MM.1S (cell line): Measurements from ENCODE around the gene VGLL4.

ENCODE experiments used
- DNase-seq: peaks from one replicate; pipeline ENCODE4 v3.0.0-alpha.2; 2015
- H2AFZ ChIP-seq: fragments of 300-600 bp; sonication (generic); 2 replicates; pipeline ENCODE4 v1.6.0; 2016; ENCODE audit warnings: antibody characterized with exemption, low read length
- H3F3A ChIP-seq: fragments of 300-600 bp; sonication (generic); 2 replicates; pipeline ENCODE4 v1.6.1; 2016; ENCODE audit warnings: mild to moderate bottlenecking, antibody characterized with exemption, low read length, moderate library complexity, mixed read lengths; ENCODE audit not compliant: insufficient read depth
- H3K27ac ChIP-seq: fragments of 300-600 bp; sonication (generic); 2 replicates; pipeline ENCODE4 v1.5.1; 2016; ENCODE audit warnings: mild to moderate bottlenecking, low read length
- H3K27me3 ChIP-seq: fragments of 300-600 bp; sonication (generic); replicated peaks from 2 replicates; pipeline ENCODE4 v1.6.0; 2016; ENCODE audit warnings: low read length; ENCODE audit not compliant: insufficient read depth
- H3K36me3 ChIP-seq: fragments of 300-600 bp; sonication (generic); replicated peaks from 2 replicates; pipeline ENCODE4 v1.6.1; 2016; ENCODE audit warnings: mild to moderate bottlenecking, low read length, mixed read lengths; ENCODE audit not compliant: insufficient read depth
- H3K4me1 ChIP-seq: fragments of 300-600 bp; sonication (generic); 2 replicates; pipeline ENCODE4 v1.6.1; 2016; ENCODE audit warnings: low read length, mixed read lengths
- H3K4me2 ChIP-seq: fragments of 300-600 bp; sonication (generic); 2 replicates; pipeline ENCODE4 v1.6.0; 2016; ENCODE audit warnings: low read depth, low read length
- H3K4me3 ChIP-seq: fragments of 300-600 bp; sonication (generic); 2 replicates; pipeline ENCODE4 v1.5.1; 2016; ENCODE audit warnings: low read length, mixed read lengths
- H3K79me2 ChIP-seq: fragments of 300-600 bp; sonication (generic); 2 replicates; pipeline ENCODE4 v1.6.1; 2016; ENCODE audit warnings: mixed run types, low read length, mixed read lengths
- H3K9ac ChIP-seq: fragments of 300-600 bp; sonication (generic); 2 replicates; pipeline ENCODE4 v1.6.1; 2016; ENCODE audit warnings: low read length, mixed read lengths
- H3K9me2 ChIP-seq: fragments of 300-600 bp; sonication (generic); replicated peaks from 2 replicates; pipeline ENCODE4 v1.6.1; 2016; ENCODE audit warnings: mild to moderate bottlenecking, low read length, mixed read lengths; ENCODE audit not compliant: insufficient read depth
- H3K9me3 ChIP-seq: fragments of 300-600 bp; sonication (generic); replicated peaks from 2 replicates; pipeline ENCODE4 v1.6.1; 2016; ENCODE audit warnings: mild to moderate bottlenecking, low read length, mixed read lengths; ENCODE audit not compliant: insufficient read depth
- H4K20me1 ChIP-seq: fragments of 300-600 bp; sonication (generic); 2 replicates; pipeline ENCODE4 v1.6.1; 2016; ENCODE audit warnings: mild to moderate bottlenecking, low read length, moderate library complexity, mixed read lengths; ENCODE audit not compliant: insufficient read depth
- CTCF ChIP-seq: fragments of 300-600 bp; sonication (generic); IDR thresholded peaks from 2 replicates; pipeline ENCODE4 v1.5.1; 2016; ENCODE audit warnings: antibody characterized with exemption, low read length, mixed read lengths
- EZH2 ChIP-seq: fragments of 300-600 bp; sonication (generic); optimal IDR thresholded peaks from 2 replicates; pipeline ENCODE3; 2017; ENCODE audit warnings: low read depth, mild to moderate bottlenecking, antibody characterized with exemption, low read length, mixed read lengths
- EZH2phosphoT487 ChIP-seq: fragments of 300-600 bp; sonication (generic); IDR thresholded peaks from 2 replicates; pipeline ENCODE4 v1.6.1; 2018; ENCODE audit warnings: antibody characterized with exemption, low read length

VGLL4 gene

GRCh38 chr3:11544412-11545181 is 99.1 kb downstream of the VGLL4 start:
- TF ChIP-seq CTCF = no peak
- no peak for TF ChIP-seq EZH2phosphoT487
- TF ChIP-seq EZH2 = no peak
- no peak for DNase-seq
- H3K27ac ChIP-seq = no peak overlapping the region

GRCh38 chr3:11543948-11544387 is 99.7 kb downstream of the VGLL4 start:
- Histone ChIP-seq H3K9ac (no peak overlapping the region), H3K79me2 (no peaks in the 10 kb centered on the region), H3K27ac (no peak overlapping the region), H3K4me2 (no peak overlapping the region), H2AFZ (no peak overlapping the region), H3K36me3 (no peaks in the 10 kb centered on the region), H3K9me2 (no peaks in the 10 kb centered on the region), H3K27me3 (no peaks in the 10 kb centered on the region), H3F3A (no peaks in the 10 kb centered on the region), H3K9me3 (no peaks in the 10 kb centered on the region), H3K4me3 (no peak overlapping the region), H3K4me1 (no peaks in the 10 kb centered on the region), H4K20me1 (no peaks in the 10 kb centered on the region)
- DNase-seq = no peak
- no peak for TF ChIP-seq EZH2
- TF ChIP-seq EZH2phosphoT487 = no peak
- TF ChIP-seq CTCF = no peak

More at GRCh38 chr3:11544412-11545181, 99.1 kb downstream of the VGLL4 start:
- H3K9me2 ChIP-seq = no peaks in the 10 kb centered on the region
- no peak overlapping the region for H3K9ac ChIP-seq
- H3K9me3 ChIP-seq = no peaks in the 10 kb centered on the region
- no peaks in the 10 kb centered on the region for H3K27me3 ChIP-seq
- no peaks in the 10 kb centered on the region for H3F3A ChIP-seq
- no peaks in the 10 kb centered on the region for H3K79me2 ChIP-seq
- no peaks in the 10 kb centered on the region for H4K20me1 ChIP-seq
- H3K4me2 ChIP-seq = no peak overlapping the region
- H3K36me3 ChIP-seq = no peaks in the 10 kb centered on the region
- H3K4me1 ChIP-seq = no peaks in the 10 kb centered on the region
- H3K4me3 ChIP-seq = no peak overlapping the region
- H2AFZ ChIP-seq = no peak overlapping the region

- no peak overlapping the region for H3K27ac ChIP-seq
- no peaks in the 10 kb centered on the region for H3K79me2 ChIP-seq
- no peak overlapping the region for H2AFZ ChIP-seq
- no peaks in the 10 kb centered on the region for H3F3A ChIP-seq
- H3K4me3 ChIP-seq = no peak overlapping the region
- no peaks in the 10 kb centered on the region for H3K9me3 ChIP-seq
- H3K9ac ChIP-seq = no peak overlapping the region
- H3K4me2 ChIP-seq = no peak overlapping the region
- H3K36me3 ChIP-seq = no peaks in the 10 kb centered on the region
- TF ChIP-seq EZH2phosphoT487 (no peak), EZH2 (no peak), CTCF (no peak)
- no peak for DNase-seq
- no peaks in the 10 kb centered on the region for H3K9me2 ChIP-seq
- H3K4me1 ChIP-seq = no peaks in the 10 kb centered on the region
- H3K27me3 ChIP-seq = no peaks in the 10 kb centered on the region
- no peaks in the 10 kb centered on the region for H4K20me1 ChIP-seq
Observed at GRCh38 chr3:11543141-11543947, 100.4 kb downstream of the VGLL4 start.
